Transverse colon (tissue), 4 donors: ENCODE results near the gene BTNL2. TPM values are rescaled to one million over a fixed set of nuclear protein-coding genes. Genes with fewer than 3 reads are reported as not detected.
"Not testable (repeated sequence)": the region's sequence is repeated elsewhere in the genome, so short reads cannot be mapped to it uniquely, and the experiment has no call there.

Experiments used
- DNase-seq: peaks from one replicate; pipeline ENCODE4 v3.0.0-alpha.2; 2019
- H3K27ac ChIP-seq, 4 donors: fragments of 200-600 bp; sonication (generic); 2 replicates each; pipeline ENCODE4 v1.5.1; 2016 to 2018; ENCODE audit warnings: inconsistent platforms in 4 of 4
- H3K27me3 ChIP-seq: fragments of 200-600 bp; sonication (generic); 2 replicates; pipeline ENCODE4 v1.5.1; 2017; ENCODE audit warnings: inconsistent platforms
- H3K36me3 ChIP-seq, 4 donors: fragments of 200-600 bp; sonication (generic); 2 replicates each; pipeline ENCODE4 v1.5.1; 2017 to 2019; ENCODE audit warnings: inconsistent platforms in 4 of 4
- H3K4me1 ChIP-seq, 4 donors: fragments of 200-600 bp; sonication (generic); 2 replicates each; pipeline ENCODE4 v1.5.1; 2017 to 2020; ENCODE audit warnings: inconsistent platforms in 4 of 4
- H3K4me3 ChIP-seq, 4 donors: fragments of 200-600 bp; sonication (generic); 1 replicate in 1 of 4; 2 replicates in 3 of 4; pipeline versions ENCODE4 v1.5.1 to v1.6.1; 2017 to 2019; ENCODE audit warnings: inconsistent platforms in 4 of 4
- H3K9me3 ChIP-seq, 2 donors: fragments of 200-600 bp; sonication (generic); 2 replicates each; pipeline ENCODE4 v1.5.1; 2017 to 2019; ENCODE audit warnings: inconsistent platforms in 2 of 2
- EP300 ChIP-seq: sonication (generic); formaldehyde crosslinking; IDR thresholded peaks from one replicate; pipeline ENCODE4 v1.6.1; 2017; ENCODE audit warnings: antibody characterized with exemption, low read depth
- POLR2A ChIP-seq: fragments of 450-650 bp; IDR thresholded peaks from one replicate; pipeline ENCODE4 v1.6.1; 2016; ENCODE audit warnings: antibody characterized with exemption, mild to moderate bottlenecking, moderate library complexity
- POLR2AphosphoS5 ChIP-seq, 3 donors: sonication (generic); formaldehyde crosslinking; IDR thresholded peaks; one replicate each; pipeline ENCODE4 v1.6.1; 2016; ENCODE audit warnings: antibody characterized with exemption in 3 of 3
- WGBS, 2 donors: methylation state at CpG; one replicate each; pipeline ENCODE4 v1.1.5; 2018; ENCODE audit warnings: low coverage in 1 of 2; 5-methylcytosine and 5-hydroxymethylcytosine counted together
- in situ Hi-C, 4 donors: fragments of 200-750 bp; cut with MboI; loops; one replicate each; pipeline versions ENCODE4 v1.15.0 to v1.15.1; 2017; ENCODE audit warnings: low sequenced_read_pairs in 3 of 4, low pct_ligation_motif_present in 1 of 4, low pct_unique_long_range_greater_than_20kb in 1 of 4
- intact Hi-C: fragments of 100-400 bp; cut with DNase I; formaldehyde crosslinking; loops from one replicate; pipeline ENCODE4 v1.15.1; 2023; ENCODE audit warnings: low total_unique reads
- total RNA-seq, 4 donors: library from RNA; depleted of rRNA; stranded (reverse); fragments of >200 nt; gene quantifications; one replicate each; pipeline ENCODE4 v1.1.0, GENCODE V29; 2016
- TF ChIP-seq, protein P1 (sequence below), 5 experiments: fragments of 200-600 bp in 3 of 5; fragments of 450-650 bp in 2 of 5; sonication (generic) in 3 of 5; IDR thresholded peaks; 1 replicate in 2 of 5; 2 replicates in 3 of 5; pipeline ENCODE4 v1.5.1; 2016 to 2017; ENCODE audit warnings: antibody characterized with exemption in 5 of 5, inconsistent platforms in 3 of 5, mild to moderate bottlenecking in 2 of 5, moderate library complexity in 1 of 5

The BTNL2 gene
- total RNA-seq, 4 donors from 2014 or later: not detected

GRCh38 chr6:32439139-32439538 lies 32.2 kb upstream of the BTNL2 start:
- 56 to 61% methylated on average over 1 of the region's 1 CpG for WGBS, 2 donors
- H3K4me3 ChIP-seq: no peak overlapping the region
- in situ Hi-C loops: no loop called here
- DNase-seq: no peak
- peak overlapping the region in 3 of 4 donors; percentile 9 to 53 (median 44) for H3K27ac ChIP-seq
- TF ChIP-seq POLR2AphosphoS5 (IDR thresholded peaks at IDR 0.05) (no peak), POLR2A (no peak), EP300 (no peak)
- TF ChIP-seq, protein P1, sequence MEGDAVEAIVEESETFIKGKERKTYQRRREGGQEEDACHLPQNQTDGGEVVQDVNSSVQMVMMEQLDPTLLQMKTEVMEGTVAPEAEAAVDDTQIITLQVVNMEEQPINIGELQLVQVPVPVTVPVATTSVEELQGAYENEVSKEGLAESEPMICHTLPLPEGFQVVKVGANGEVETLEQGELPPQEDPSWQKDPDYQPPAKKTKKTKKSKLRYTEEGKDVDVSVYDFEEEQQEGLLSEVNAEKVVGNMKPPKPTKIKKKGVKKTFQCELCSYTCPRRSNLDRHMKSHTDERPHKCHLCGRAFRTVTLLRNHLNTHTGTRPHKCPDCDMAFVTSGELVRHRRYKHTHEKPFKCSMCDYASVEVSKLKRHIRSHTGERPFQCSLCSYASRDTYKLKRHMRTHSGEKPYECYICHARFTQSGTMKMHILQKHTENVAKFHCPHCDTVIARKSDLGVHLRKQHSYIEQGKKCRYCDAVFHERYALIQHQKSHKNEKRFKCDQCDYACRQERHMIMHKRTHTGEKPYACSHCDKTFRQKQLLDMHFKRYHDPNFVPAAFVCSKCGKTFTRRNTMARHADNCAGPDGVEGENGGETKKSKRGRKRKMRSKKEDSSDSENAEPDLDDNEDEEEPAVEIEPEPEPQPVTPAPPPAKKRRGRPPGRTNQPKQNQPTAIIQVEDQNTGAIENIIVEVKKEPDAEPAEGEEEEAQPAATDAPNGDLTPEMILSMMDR (IDR thresholded peaks at IDR 0.05): no peak
- H3K9me3 ChIP-seq: no peaks in the 10 kb centered on the region
- intact Hi-C loops: no loop called here
- H3K4me1 ChIP-seq: no peaks in the 10 kb centered on the region
- no peaks in the 10 kb centered on the region for H3K36me3 ChIP-seq
- peaks cover 5% of the 10 kb centered on the region for H3K27me3 ChIP-seq

DNA sequence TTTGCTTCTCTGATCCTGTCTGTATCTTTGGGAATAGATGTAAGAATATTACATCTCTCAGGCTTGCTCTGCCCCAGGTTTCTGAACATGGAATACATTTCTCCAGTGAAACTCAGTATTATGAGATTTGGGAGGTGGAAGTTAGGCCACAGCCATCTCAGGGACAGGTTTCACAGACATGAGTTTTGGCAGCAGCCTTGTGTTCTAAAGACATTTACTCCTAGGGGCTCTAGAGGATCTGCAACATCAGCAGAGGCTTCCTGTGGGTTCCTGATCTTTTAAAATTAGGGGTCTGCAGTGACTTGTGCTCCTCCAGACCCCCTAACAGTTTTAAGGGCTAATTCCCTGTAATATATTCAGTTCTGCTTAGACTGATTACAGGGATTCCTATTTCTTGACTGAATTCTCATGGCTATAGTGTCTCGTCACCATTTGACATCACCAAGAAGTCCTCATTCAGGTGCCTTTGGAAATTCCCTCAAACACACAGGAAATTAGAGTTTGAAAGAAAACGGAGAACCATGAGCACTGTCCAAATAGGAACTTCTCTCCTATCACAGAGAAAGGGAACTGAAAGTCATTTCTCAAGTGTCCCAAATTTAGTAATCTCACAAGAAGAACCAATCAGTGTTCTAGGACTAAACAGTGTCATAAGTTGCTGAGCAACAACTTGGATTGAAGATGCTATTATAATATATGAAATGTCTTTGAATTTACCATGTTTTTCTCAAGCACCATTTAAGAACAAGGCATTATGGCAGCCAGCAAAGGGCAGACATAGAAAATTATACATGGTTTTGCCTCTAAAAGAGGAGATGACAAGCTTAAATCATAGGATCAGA lies 30.2 kb upstream of the BTNL2 start:
- Histone ChIP-seq H3K4me1 (no peaks in the 10 kb centered on the region), H3K27ac (peak overlapping the region; percentile 6 to 68 (median 38)), H3K27me3 (peaks cover 5% of the 10 kb centered on the region), H3K36me3 (no peaks in the 10 kb centered on the region), H3K9me3 (no peaks in the 10 kb centered on the region), H3K4me3 (no peak overlapping the region)
- intact Hi-C loops: no loop called here
- peak in 1 of 3 donors; percentile 39 for TF ChIP-seq POLR2AphosphoS5 (IDR thresholded peaks at IDR 0.05)
- TF ChIP-seq EP300: no peak
- no peak for TF ChIP-seq POLR2A
- TF ChIP-seq, protein P1 (IDR thresholded peaks at IDR 0.05): no peak
- DNase-seq: no peak
- in situ Hi-C loops: no loop called here
- 60 to 66% methylated on average over 2 of the region's 2 CpGs for WGBS, 2 donors

- Histone ChIP-seq H3K4me3 (no peak overlapping the region), H3K9me3 (no peaks in the 10 kb centered on the region), H3K36me3 (no peaks in the 10 kb centered on the region), H3K27ac (peak overlapping the region in 1 of 4 donors; percentile 38), H3K4me1 (no peaks in the 10 kb centered on the region), H3K27me3 (peaks cover 5% of the 10 kb centered on the region)
- DNase-seq: no peak
- intact Hi-C loops: no loop called here
- in situ Hi-C loops: no loop called here
- WGBS, 2 donors: 83 to 86% methylated on average over 2 to 4 of the region's 4 CpGs
- no peak for TF ChIP-seq POLR2A
These were observed 29.2 kb upstream of the BTNL2 start for GRCh38 chr6:32436186-32436585.

DNA sequence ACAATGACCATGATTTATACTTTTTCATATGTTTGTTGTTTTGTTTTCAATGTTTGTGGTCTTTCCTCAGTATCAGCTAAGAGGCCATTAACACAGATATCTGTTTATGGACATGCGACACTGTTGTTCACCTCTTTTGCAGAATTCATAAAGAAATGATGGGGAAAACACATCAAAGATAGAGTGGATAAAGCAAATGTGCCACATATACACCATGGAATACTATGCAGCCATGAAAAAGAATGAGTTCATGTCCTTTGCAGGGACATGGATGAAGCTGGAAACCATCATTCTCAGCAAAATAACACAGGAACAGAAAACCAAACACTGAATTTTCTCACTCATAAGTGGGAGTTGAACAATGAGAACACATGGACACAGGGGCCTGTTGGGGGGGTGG lies 27.0 kb upstream of the BTNL2 start:
- H3K27ac ChIP-seq, in situ Hi-C loops, H3K9me3 ChIP-seq, DNase-seq, H3K4me3 ChIP-seq, H3K27me3 ChIP-seq, intact Hi-C loops, H3K4me1 ChIP-seq, H3K36me3 ChIP-seq: not testable (repeated sequence)
- WGBS, 2 donors: 83 to 95% methylated on average over 1 of the region's 1 CpG

- in situ Hi-C loops: no loop called here
These were observed 25.1 kb upstream of the BTNL2 start for GRCh38 chr6:32432050-32432450.

More at GRCh38 chr6:32432050-32432450, 25.1 kb upstream of the BTNL2 start:
- H3K27me3 ChIP-seq: no peaks in the 10 kb centered on the region
- no peak for DNase-seq
- no peak overlapping the region for H3K4me3 ChIP-seq
- H3K4me1 ChIP-seq: peaks cover 0 to 2% (median 0%) of the 10 kb centered on the region in 4 donors
- intact Hi-C loops: no loop called here
- no peaks in the 10 kb centered on the region for H3K9me3 ChIP-seq
- H3K27ac ChIP-seq: no peak overlapping the region
- H3K36me3 ChIP-seq: no peaks in the 10 kb centered on the region
- 0% methylated on average over 1 of the region's 1 CpG for WGBS, 2 donors
- TF ChIP-seq, protein P1 (IDR thresholded peaks at IDR 0.05): peak; percentile 30 to 63 (median 42)
- no peak for TF ChIP-seq POLR2A
